Kidney capillary endothelial cell (primary cell): Measurements from ENCODE around the gene ADAMTS2.
"Not testable (repeated sequence)": the region's sequence is repeated elsewhere in the genome, so short reads cannot be mapped to it uniquely, and the experiment has no call there.

Source experiments
- DNase-seq: peaks from one replicate; pipeline ENCODE4 v3.0.0-alpha.2; 2018; ENCODE audit warnings: low spot score

The ADAMTS2 gene

GRCh38 chr5:179217356-179217755 is 127.9 kb downstream of the ADAMTS2 start:
- no peak for DNase-seq

GRCh38 chr5:179216381-179216780 is 128.9 kb downstream of the ADAMTS2 start:
- DNase-seq: not testable (repeated sequence)

DNA sequence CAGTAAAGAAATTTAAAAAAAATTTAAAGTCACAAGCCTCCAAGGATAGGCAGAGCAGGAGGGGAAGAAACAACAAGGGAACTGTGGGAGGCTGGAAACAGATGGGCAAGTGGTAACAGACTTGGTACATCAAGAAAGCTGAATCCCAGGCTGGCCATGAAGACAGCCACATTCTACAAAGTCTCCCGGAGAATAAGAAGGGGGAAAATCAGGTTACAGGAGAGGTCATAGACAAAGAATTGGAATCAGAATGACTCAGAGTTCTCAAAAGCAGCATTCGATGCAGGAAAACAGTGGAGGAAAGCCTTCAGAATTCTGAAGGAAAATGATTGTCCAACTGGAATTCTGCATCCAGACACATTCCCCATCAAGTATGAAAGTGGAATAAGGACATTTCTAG is 129.7 kb downstream of the ADAMTS2 start:
- DNase-seq: no peak

DNA sequence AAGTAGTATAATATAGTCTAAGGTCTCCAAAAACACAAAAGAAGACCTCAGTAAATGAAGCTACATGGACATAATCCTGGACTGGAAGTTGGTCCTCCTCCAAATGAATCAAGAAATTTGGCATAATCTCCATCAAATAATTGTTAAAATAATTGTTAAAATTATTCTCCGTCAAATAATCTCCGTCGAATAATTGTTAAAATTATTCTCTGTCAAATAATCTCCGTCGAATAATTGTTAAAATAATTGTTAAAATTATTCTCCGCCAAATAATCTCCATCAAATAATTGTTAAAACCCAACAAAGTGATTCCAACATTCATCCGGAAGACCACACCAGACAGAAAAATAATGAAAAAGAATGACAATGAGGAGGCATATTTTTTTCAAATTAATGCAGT is 130.6 kb downstream of the ADAMTS2 start:
- no peak for DNase-seq

DNA sequence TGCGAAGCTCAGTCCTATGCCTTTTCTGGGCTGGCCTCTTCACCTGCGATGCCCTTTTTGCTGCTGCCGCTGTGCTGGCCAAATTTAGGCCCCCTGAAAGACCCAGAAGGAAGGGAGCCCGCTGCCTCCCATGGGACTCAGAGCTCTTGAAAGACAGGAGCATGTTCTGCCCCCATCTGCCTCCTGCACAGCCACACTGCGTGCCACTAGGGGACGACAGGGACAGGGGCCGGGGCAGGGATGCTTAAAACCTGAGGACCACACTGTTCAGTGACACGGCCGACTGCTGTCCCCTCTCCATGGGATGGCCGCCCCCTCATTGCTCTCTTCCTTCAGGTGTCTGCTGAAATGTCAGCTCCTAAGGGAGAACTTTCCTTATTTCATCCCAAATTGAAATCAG is 132.4 kb downstream of the ADAMTS2 start:
- DNase-seq: no peak

- no peak for DNase-seq
Observed at GRCh38 chr5:179211631-179212030, 133.6 kb downstream of the ADAMTS2 start.

- DNase-seq: no peak
Observed at GRCh38 chr5:179211068-179211467, 134.2 kb downstream of the ADAMTS2 start.

GRCh38 chr5:179210478-179210877 is 134.8 kb downstream of the ADAMTS2 start:
- no peak for DNase-seq

GRCh38 chr5:179209359-179210150 is 135.7 kb downstream of the ADAMTS2 start:
- DNase-seq: no peak

DNA sequence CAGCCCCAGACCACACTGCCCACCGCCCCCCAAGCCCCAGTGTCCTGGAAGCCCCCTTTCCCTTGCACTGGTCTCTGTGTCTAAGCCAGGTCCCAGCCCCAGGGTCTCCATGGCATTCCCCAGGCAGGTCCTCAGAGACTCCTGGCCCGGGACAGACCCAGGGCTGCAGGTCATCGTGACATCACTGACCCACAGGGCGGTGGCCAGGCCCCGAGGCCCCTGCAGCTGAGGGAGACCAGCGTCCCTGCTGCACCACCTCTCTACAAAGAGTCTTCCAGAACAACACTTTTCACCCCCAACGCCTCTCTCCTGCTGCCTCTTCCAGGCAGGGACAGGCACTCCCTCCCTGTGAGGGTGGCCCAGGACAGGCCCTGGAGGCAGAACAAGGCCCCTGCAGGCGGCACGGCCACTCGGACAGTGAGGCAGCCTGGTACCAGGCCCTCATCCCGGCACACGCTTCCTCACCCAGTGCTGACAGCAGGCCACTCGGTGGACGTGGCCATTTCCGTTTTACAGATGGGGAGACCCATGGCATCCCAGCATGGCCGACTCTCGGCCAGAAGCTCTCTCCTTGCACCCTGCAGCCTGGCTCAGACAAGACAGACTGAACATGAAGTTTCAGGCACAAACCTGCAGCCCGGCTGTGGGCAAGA is 136.4 kb downstream of the ADAMTS2 start:
- DNase-seq: no peak

DNA sequence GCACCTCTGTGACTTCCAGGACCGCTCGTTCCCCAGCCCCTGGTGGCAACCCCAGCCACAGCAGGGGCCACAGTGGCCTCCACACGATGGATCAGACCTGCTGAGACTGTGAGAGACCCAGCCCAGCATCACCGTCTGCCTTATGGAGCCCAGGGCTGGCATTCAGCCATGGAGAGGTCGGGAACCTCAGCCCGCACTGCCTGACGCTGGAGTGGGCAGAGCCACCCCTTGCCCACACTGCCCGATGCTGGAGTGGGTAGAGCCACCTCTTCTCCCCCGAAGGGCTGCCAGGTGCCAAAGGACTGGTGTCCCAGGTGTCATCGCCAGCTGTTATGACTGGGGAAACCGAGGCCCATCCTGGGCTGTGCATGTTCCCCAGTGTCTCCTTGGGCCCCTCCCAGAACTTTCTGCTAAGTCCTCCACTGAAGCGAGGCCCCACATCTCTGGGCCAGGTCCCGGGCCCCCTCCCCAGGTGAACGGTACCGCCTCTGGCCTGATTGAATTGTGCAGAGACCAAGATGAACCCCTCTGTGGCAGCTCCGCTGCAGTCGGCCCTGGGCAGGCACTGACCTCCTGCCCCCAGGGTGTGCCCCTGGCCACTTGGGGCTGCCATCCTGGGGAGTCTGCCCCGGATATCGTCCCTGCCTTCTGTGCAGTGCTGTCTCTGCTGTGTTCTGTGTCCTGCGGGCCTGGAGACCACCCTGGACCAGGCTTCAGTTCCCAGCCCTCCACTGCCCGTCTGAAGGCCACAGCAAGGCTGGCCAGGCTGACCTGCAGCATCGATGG is 137.1 kb downstream of the ADAMTS2 start:
- DNase-seq: no peak

DNA sequence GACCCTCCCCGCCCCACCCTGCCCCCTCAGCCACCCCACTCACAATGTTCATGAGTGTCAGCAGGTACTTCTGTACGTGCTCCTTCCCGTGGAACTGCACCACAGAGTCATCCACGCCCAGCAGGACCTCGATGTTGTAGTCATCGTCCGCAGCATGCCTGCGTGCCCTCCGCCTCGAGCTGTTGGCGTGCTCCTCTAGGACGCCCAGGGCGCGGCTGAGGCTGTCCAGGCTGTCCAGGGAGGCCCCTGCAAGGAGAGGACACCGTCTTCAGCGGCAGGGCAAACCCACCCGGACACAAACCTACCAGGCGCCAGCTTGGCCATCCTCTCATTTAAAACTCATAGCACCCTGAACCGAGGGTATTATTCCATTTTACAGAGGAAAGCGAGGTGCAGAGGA is 137.8 kb downstream of the ADAMTS2 start:
- DNase-seq: no peak

DNA sequence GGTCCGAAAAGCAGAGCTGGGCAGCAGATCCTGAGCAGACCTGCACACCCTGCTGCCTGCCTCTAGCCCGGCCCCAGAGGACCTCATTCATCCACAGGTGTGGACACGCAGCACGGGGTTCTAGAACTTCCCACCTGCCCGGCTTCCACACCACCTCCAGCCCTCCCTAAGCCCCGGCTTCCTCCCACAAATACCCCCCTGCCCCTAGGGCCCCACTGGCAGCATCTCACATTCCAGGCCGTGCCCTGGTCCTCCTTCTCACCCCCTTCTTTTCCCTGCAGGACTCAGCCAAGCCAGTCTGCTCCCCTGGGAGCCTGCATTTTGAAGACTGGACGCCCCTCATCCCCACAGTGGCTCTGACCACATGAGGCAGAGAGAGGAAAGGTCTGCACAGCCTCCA is 138.9 kb downstream of the ADAMTS2 start:
- DNase-seq: no peak

DNA sequence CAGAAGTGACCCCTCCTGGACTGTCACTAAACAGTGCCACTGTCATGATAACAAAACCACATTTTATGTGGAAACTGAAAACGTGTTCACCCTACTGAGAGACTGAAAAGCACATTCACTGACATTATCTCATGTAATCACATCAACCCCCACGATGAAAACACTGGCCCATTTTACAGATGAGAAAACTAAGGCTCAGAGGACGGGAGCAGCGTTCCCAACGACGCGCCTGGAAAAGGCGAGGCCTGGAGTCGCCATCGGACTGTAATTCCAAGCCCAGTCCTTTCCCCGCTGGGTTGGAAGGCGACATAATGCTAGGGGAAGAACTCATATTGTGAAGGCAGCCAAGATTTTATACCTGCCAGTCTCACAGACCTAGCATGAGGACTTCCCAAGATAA is 140.0 kb downstream of the ADAMTS2 start:
- no peak for DNase-seq

DNA sequence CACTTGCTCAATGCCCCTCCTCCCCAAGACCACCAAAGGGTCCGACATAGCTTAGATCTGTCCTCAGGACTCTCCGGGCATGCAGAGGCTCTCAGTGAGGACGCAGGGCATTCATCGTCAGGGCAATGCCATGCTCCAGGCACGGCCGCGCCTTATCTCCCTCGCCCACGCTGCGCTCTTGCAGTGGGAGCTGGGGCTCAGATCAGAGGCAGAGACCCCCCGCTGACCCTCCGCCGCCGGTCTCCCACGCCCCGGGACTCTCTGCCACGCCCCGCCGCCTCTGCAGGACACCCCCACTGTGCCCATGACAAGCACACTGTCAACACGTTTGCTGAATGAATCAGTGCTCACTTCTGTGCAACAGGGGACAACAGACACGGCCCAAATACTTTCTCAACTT is 140.7 kb downstream of the ADAMTS2 start:
- DNase-seq: no peak

DNA sequence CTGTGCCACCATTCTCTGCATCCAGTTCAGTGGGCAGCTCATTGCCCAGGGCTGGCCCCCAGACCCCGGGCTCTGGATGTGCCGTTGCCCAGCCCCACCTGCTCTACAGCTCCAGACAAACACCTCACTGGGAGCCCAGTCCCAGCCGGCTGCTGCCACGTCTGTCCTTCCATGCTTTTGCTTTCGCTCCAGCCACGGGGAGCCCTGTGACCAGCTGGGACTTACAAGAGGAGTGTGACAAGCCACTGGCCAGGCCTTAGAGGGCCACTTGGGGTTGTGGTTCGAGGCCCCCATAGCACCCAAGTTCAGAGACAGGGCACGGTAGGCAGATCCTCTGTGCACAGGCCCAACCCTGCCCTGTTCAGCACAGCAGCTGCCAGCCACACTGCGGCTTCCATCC is 142.0 kb downstream of the ADAMTS2 start:
- no peak for DNase-seq

- DNase-seq: no peak
Observed at GRCh38 chr5:179201986-179202385, 143.3 kb downstream of the ADAMTS2 start.

GRCh38 chr5:179199246-179199645 is 146.0 kb downstream of the ADAMTS2 start:
- DNase-seq: no peak

DNA sequence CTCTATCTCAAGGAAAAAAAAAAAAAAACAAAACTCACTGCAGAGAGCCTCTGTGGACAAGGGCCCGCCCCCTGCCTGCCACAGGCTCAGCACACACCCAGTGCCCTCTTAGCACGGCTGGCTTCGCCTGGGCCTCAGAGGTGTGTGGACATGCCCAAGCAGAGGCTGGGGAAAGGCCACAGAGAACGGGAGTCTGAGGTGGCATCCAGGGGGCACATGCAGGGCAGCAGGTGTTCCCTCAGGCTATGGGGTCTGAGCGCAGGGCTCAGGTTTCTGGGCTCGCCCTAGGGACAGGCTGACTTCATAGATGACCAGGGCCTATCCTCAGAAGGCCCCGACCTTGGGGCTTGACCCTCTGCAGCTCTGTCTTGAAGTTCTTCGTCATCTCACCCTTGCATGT is 146.4 kb downstream of the ADAMTS2 start:
- no peak for DNase-seq

DNA sequence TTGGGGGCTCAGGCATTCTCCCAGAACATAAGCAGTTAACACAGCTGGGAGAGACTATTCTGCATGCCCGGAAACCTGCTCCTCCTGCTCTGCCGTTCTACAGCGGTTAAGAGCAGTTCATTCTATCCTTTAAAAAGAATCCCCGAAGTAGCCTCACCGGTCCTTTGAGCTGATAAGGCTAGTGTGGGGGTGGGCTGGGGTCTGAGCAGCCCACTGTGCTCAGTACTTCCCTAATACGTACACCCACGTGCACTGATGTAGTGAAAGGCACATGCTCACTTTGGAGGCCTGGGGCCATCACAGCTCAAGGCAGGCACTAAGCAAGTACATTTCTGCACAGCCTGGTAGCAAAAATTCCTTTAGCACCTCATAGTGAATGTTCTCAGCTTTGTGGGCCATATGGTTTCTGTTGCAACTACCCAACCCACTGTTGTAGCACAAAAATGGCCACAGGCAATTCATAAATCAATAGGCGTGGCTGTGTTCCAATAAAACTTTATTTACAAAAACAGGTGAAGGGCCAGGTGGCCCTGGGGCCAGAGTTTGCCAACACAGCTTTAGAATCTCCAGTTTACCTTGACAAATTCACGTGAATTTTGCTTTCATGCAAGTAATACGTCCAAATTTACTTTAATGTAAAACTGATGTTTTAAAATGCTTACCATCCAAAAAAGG is 148.7 kb downstream of the ADAMTS2 start:
- DNase-seq: no peak

- no peak for DNase-seq
Observed at GRCh38 chr5:179195561-179196404, 149.5 kb downstream of the ADAMTS2 start.
